Stomach (tissue), 19 donors: ENCODE measurements around the gene PCDH8. TPM values are rescaled to one million over a fixed set of nuclear protein-coding genes. Genes with fewer than 3 reads are reported as not detected.
A peak's percentile ranks its signal among the peaks of the same experiment; 100 is the strongest.

ENCODE experiments used
- DNase-seq, 2 donors: peaks; one replicate each; pipeline versions ENCODE4 v3.0.0 to v3.0.0-alpha.2; 2013 to 2019
- H3K27ac ChIP-seq, 5 donors: fragments of 200-600 bp in 4 of 5; sonication (generic) in 4 of 5; one replicate each; pipeline ENCODE4 v1.5.1; 2013 to 2019; ENCODE audit warnings: mild to moderate bottlenecking in 1 of 5, moderate library complexity in 1 of 5
- H3K27me3 ChIP-seq, 3 donors: fragments of 200-600 bp; sonication (generic); one replicate each; pipeline ENCODE4 v1.5.1; 2017 to 2019; ENCODE audit warnings: mixed run types in 1 of 3
- H3K36me3 ChIP-seq, 4 donors: fragments of 200-600 bp; sonication (generic); 1 replicate in 3 of 4; 2 replicates in 1 of 4; pipeline ENCODE4 v1.5.1; 2016 to 2019
- H3K4me1 ChIP-seq, 4 donors: fragments of 200-600 bp; sonication (generic); one replicate each; pipeline ENCODE4 v1.5.1; 2016 to 2019
- H3K4me3 ChIP-seq, 4 donors: fragments of 200-600 bp; sonication (generic) in 3 of 4; one replicate each; pipeline ENCODE4 v1.5.1; 2016 to 2019; ENCODE audit warnings: mild to moderate bottlenecking in 1 of 4
- H3K9me3 ChIP-seq, 4 donors: fragments of 200-600 bp; sonication (generic); one replicate each; pipeline ENCODE4 v1.5.1; 2016 to 2019
- CTCF ChIP-seq, 7 experiments: fragments of 450-650 bp in 4 of 7; fragments of 200-600 bp in 3 of 7; sonication (generic) in 3 of 7; IDR thresholded peaks; one replicate each; pipeline ENCODE4 v1.5.1; 2016 to 2019; ENCODE audit warnings: antibody characterized with exemption in 7 of 7, control low read depth in 2 of 7, mild to moderate bottlenecking in 1 of 7
- EP300 ChIP-seq: sonication (generic); formaldehyde crosslinking; IDR thresholded peaks from one replicate; pipeline ENCODE4 v1.6.1; 2017; ENCODE audit warnings: antibody characterized with exemption
- POLR2A ChIP-seq, 4 donors: fragments of 450-650 bp; IDR thresholded peaks; one replicate each; pipeline ENCODE4 v1.6.1; 2016; ENCODE audit warnings: antibody characterized with exemption in 4 of 4, control low read depth in 2 of 4, mild to moderate bottlenecking in 1 of 4, moderate library complexity in 1 of 4
- POLR2AphosphoS5 ChIP-seq, 3 donors: sonication (generic); formaldehyde crosslinking; IDR thresholded peaks; one replicate each; pipeline ENCODE4 v1.6.1; 2016; ENCODE audit warnings: antibody characterized with exemption in 3 of 3
- WGBS, 5 donors: extraction: QIAGEN DNeasy Blood & Tissue Kit in 3 of 5; methylation state at CpG; one replicate each; pipeline versions ENCODE4 v1.1.5 to v1.1.7; 2013 to 2018; 5-methylcytosine and 5-hydroxymethylcytosine counted together
- intact Hi-C: fragments of 100-400 bp; cut with DNase I; formaldehyde crosslinking; loops from one replicate; pipeline ENCODE4 v1.15.1; 2023; ENCODE audit warnings: low total_unique reads
- long read RNA-seq, 10 donors: transcript quantifications; one replicate each; lab custom pipeline, GENCODE V29; 2026
- polyA plus RNA-seq, 3 donors: library from polyadenylated mRNA; stranded (reverse); fragments of 200-250 nt; gene quantifications; one replicate each; pipeline ENCODE4 v1.2.3, GENCODE V29; 2013
- total RNA-seq, 5 donors: library from RNA; depleted of rRNA; stranded (reverse); fragments of >200 nt; gene quantifications; one replicate each; pipeline versions ENCODE4 v1.1.0 to v1.2.3, GENCODE V29; 2014 to 2016
- donor health status: healthy with polysubstance abuse.
- donor health status: Bipolar disorder and iron deficiency.
- donor health status: healthy.

PCDH8 gene, protein sequence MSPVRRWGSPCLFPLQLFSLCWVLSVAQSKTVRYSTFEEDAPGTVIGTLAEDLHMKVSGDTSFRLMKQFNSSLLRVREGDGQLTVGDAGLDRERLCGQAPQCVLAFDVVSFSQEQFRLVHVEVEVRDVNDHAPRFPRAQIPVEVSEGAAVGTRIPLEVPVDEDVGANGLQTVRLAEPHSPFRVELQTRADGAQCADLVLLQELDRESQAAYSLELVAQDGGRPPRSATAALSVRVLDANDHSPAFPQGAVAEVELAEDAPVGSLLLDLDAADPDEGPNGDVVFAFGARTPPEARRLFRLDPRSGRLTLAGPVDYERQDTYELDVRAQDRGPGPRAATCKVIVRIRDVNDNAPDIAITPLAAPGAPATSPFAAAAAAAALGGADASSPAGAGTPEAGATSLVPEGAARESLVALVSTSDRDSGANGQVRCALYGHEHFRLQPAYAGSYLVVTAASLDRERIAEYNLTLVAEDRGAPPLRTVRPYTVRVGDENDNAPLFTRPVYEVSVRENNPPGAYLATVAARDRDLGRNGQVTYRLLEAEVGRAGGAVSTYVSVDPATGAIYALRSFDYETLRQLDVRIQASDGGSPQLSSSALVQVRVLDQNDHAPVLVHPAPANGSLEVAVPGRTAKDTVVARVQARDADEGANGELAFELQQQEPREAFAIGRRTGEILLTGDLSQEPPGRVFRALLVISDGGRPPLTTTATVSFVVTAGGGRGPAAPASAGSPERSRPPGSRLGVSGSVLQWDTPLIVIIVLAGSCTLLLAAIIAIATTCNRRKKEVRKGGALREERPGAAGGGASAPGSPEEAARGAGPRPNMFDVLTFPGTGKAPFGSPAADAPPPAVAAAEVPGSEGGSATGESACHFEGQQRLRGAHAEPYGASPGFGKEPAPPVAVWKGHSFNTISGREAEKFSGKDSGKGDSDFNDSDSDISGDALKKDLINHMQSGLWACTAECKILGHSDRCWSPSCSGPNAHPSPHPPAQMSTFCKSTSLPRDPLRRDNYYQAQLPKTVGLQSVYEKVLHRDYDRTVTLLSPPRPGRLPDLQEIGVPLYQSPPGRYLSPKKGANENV
- total RNA-seq = under 1 TPM in 1 of 5 donors, not detected in 4; 0.18 TPM
- under 1 TPM; 0.15 to 0.23 (median 0.19) TPM for polyA plus RNA-seq
- long read RNA-seq, donor 1 = 0 reads
- long read RNA-seq, donor 2 = 0 reads
- long read RNA-seq, donor 3 = 0 reads
- long read RNA-seq, donor 4 = 0 reads
- long read RNA-seq, donor 5, full-length matches to known transcripts = 2 of 2 reads
- long read RNA-seq, donor 5, partial matches to known transcripts = 0 of 2 reads
- long read RNA-seq, donor 5, other reads (novel, unspliced or antisense) = 0 of 2 reads
- long read RNA-seq, donor 6, full-length matches to known transcripts = 1 of 1 reads
- long read RNA-seq, donor 6, partial matches to known transcripts = 0 of 1 reads
- long read RNA-seq, donor 6, other reads (novel, unspliced or antisense) = 0 of 1 reads
- long read RNA-seq, donor 7, partial matches to known transcripts = 0 of 1 reads
- long read RNA-seq, donor 7, other reads (novel, unspliced or antisense) = 0 of 1 reads
- long read RNA-seq, donor 8 = 0 reads
- long read RNA-seq, donor 9 = 0 reads
- long read RNA-seq, donor 10 = 0 reads

DNA sequence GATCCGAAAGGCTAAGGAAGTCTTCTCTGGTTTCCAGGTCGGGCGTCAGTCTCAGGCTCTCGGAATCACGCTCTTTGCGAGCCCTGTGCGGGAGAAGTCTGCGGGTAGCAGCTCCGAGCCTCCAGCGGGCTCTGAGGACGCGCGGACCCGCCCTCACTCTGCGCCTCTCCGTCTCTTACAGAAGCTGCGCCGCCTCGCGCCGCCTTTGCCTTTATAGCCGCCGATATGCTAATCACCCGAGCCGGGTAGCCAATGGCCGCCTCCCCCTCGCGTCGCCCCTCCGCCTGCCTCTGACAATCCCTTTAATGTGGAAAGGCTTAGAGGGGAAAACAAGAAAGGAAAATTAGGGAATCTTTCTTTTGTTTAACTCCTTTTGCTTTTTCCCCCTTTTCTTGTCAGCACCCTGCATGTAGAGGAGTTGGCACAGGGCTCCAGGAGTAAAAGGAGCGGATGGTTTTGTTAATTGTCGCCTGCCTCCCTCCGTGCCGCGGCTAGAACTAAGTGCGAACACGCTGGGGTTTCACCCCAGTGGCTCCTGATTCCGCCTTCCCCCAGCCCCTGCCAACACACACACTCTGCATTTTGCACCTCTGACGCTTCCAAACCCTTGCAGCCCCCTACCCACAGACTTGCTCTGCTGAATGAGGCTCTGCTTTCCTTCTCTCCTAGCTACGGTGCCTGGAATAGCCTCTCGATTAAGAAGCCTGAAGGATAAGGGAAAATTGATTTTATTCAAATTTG lies at the start of gene PCDH8:
PCDH8 (minus strand) TSS at position 186 of the 741 bp plus-strand sequence. CDS start 204 bp downstream, outside the sequence.
- 2 to 10% (median 4%) methylated on average over 41 of the region's 41 CpGs for WGBS, 5 donors
- DNase-seq = peak in 1 of 2 donors; percentile 88
- peaks cover 39 to 96% (median 64%) of the 10 kb centered on the region in 3 donors for H3K27me3 ChIP-seq
- H3K27ac ChIP-seq = no peak within 1 kb of the TSS
- H3K4me3 ChIP-seq = no peak within 1 kb of the TSS
- H3K9me3 ChIP-seq = peaks cover 5 to 37% (median 12%) of the 10 kb centered on the region in 4 donors
- intact Hi-C loops = no loop called here
- no peaks in the 10 kb centered on the region for H3K36me3 ChIP-seq
- TF ChIP-seq POLR2AphosphoS5 (IDR thresholded peaks at IDR 0.05) (no peak), POLR2A (IDR thresholded peaks at IDR 0.05) (no peak), CTCF (IDR thresholded peaks at IDR 0.05) (no peak), EP300 (no peak)
- H3K4me1 ChIP-seq = peaks cover 25 to 74% (median 52%) of the 10 kb centered on the region in 4 donors

DNA sequence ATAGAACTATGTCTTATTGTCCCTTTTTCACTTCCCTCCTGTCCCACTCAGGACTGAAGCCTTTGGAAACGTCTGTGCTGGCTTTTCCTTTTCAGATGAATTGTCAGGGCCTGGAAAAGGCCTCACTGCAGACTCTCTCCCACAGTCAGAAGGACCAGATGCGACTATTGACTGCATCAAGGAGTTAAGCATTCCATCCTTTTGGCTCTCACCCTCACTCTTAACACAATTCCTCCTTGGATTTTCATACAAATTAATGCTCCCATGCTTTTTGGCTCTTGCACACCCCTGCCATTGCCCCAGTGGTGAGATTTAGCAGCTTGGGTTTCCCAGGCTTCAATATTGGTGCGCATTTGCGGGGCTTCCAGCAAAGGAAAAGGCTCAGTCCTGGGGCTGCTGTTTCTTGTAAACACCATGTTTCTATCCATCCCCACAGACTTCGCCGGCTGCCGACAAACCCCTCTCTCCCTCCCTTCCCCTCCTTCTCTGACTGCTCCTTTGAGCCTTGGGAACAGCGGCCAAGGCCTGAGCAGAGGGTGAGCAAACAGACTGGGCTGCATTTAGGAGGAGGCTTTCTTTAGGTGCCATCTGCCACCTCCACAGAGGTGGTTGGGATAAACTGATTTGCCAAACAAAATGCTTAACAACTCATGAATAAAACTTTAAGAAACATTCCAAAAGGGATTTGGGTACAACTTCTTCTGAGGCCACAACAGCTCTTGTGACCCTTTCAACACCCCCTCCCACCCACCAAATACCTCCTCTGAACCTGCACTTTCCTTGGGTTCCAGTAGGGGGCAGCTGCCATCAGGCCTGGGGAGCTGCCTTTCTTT lies 48.6 kb upstream of the PCDH8 start:
- H3K4me3 ChIP-seq = no peak overlapping the region
- no peaks in the 10 kb centered on the region for H3K9me3 ChIP-seq
- peaks cover 5 to 15% (median 9%) of the 10 kb centered on the region in 4 donors for H3K4me1 ChIP-seq
- DNase-seq = peak in 1 of 2 donors; percentile 71
- no peaks in the 10 kb centered on the region for H3K27me3 ChIP-seq
- whole genome bisulfite sequencing, 5 donors = 53 to 59% (median 55%) methylated on average over 8 of the region's 8 CpGs
- TF ChIP-seq CTCF (IDR thresholded peaks at IDR 0.05) (peak in 2 of 7 experiments; percentile 14 to 25), POLR2A (IDR thresholded peaks at IDR 0.05) (no peak)
- no peak overlapping the region for H3K27ac ChIP-seq
- H3K36me3 ChIP-seq = no peaks in the 10 kb centered on the region
- intact Hi-C loops = no loop called here

- Histone ChIP-seq H3K4me3 (no peak overlapping the region), H3K36me3 (no peaks in the 10 kb centered on the region), H3K27ac (no peak overlapping the region), H3K9me3 (no peaks in the 10 kb centered on the region), H3K27me3 (no peaks in the 10 kb centered on the region), H3K4me1 (peaks cover 9 to 25% (median 14%) of the 10 kb centered on the region in 4 donors)
- intact Hi-C loops = no loop called here
- no peak for TF ChIP-seq CTCF (IDR thresholded peaks at IDR 0.05)
- WGBS, 5 donors = 75 to 86% (median 78%) methylated on average over 5 of the region's 5 CpGs
- peak in 1 of 2 donors; percentile 16 for DNase-seq
Measured at GRCh38 chr13:52894413-52894812, 46.0 kb upstream of the PCDH8 start.
